NCI-H774 (cell line): Measurements from ENCODE around the gene C10orf143.
"Not testable (repeated sequence)": the region's sequence is repeated elsewhere in the genome, so short reads cannot be mapped to it uniquely, and the experiment has no call there.

Experiments
- DNase-seq: peaks from one replicate; lab custom pipeline; 2025; lab: John Stamatoyannopoulos, UW

The C10orf143 gene

GRCh38 chr10:130029209-130029608, 81.4 kb downstream of the C10orf143 start:
- DNase-seq: no peak

- DNase-seq: no peak
Measured at GRCh38 chr10:130028465-130028819, 82.2 kb downstream of the C10orf143 start.

GRCh38 chr10:130027716-130028464, 82.7 kb downstream of the C10orf143 start:
- DNase-seq: no peak

- DNase-seq: no peak
Measured at GRCh38 chr10:130026670-130027456, 83.8 kb downstream of the C10orf143 start.

- DNase-seq: no peak
Measured at GRCh38 chr10:130025811-130026485, 84.7 kb downstream of the C10orf143 start.

- no peak for DNase-seq
Measured at GRCh38 chr10:130025326-130025725, 85.3 kb downstream of the C10orf143 start.

- no peak for DNase-seq
Measured at GRCh38 chr10:130024779-130025325, 85.8 kb downstream of the C10orf143 start.

- DNase-seq: not testable (repeated sequence)
Measured at GRCh38 chr10:130024326-130024725, 86.3 kb downstream of the C10orf143 start.

GRCh38 chr10:130023454-130024230, 87.0 kb downstream of the C10orf143 start:
- no peak for DNase-seq

- no peak for DNase-seq
Measured at GRCh38 chr10:130022511-130023299, 87.9 kb downstream of the C10orf143 start.

GRCh38 chr10:130022086-130022485, 88.5 kb downstream of the C10orf143 start:
- no peak for DNase-seq

GRCh38 chr10:130021383-130021950, 89.2 kb downstream of the C10orf143 start:
- DNase-seq: no peak

GRCh38 chr10:130020651-130021382, 89.8 kb downstream of the C10orf143 start:
- no peak for DNase-seq

- DNase-seq: no peak
Measured at GRCh38 chr10:130018730-130019185, 91.9 kb downstream of the C10orf143 start.

- no peak for DNase-seq
Measured at GRCh38 chr10:130018265-130018664, 92.4 kb downstream of the C10orf143 start.

- DNase-seq: no peak
Measured at GRCh38 chr10:130017631-130018022, 93.0 kb downstream of the C10orf143 start.

GRCh38 chr10:130016993-130017630, 93.5 kb downstream of the C10orf143 start:
- no peak for DNase-seq

GRCh38 chr10:130016095-130016494, 94.5 kb downstream of the C10orf143 start:
- no peak for DNase-seq

- no peak for DNase-seq
Measured at GRCh38 chr10:130015075-130015695, 95.4 kb downstream of the C10orf143 start.
